ENCODE data around the gene NTM. TPM values are rescaled to one million over a fixed set of nuclear protein-coding genes. Genes with fewer than 3 reads are reported as not detected.

The NTM gene
- total and polyA plus RNA-seq, 10 donors = 0.13 to 1.6 (median 0.67) TPM

- Histone ChIP-seq H3K27ac (no peak overlapping the region), H3K9me3 (no peaks in the 10 kb centered on the region), H3K4me3 (no peak overlapping the region), H3K27me3 (replicated peaks in 1 of 7) (no peaks in the 10 kb centered on the region), H3K36me3 (no peaks in the 10 kb centered on the region), H3K4me1 (no peaks in the 10 kb centered on the region)
- intact Hi-C loops (cut with DNase I; ENCODE audit: low total_unique reads) = no loop called here
- TF ChIP-seq, protein P1, sequence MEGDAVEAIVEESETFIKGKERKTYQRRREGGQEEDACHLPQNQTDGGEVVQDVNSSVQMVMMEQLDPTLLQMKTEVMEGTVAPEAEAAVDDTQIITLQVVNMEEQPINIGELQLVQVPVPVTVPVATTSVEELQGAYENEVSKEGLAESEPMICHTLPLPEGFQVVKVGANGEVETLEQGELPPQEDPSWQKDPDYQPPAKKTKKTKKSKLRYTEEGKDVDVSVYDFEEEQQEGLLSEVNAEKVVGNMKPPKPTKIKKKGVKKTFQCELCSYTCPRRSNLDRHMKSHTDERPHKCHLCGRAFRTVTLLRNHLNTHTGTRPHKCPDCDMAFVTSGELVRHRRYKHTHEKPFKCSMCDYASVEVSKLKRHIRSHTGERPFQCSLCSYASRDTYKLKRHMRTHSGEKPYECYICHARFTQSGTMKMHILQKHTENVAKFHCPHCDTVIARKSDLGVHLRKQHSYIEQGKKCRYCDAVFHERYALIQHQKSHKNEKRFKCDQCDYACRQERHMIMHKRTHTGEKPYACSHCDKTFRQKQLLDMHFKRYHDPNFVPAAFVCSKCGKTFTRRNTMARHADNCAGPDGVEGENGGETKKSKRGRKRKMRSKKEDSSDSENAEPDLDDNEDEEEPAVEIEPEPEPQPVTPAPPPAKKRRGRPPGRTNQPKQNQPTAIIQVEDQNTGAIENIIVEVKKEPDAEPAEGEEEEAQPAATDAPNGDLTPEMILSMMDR (IDR thresholded peaks at IDR 0.05 in 8 of 11, conservative IDR thresholded peaks at IDR 0.05 in 3 of 11) = no peak
- no peak for TF ChIP-seq POLR2A (IDR thresholded peaks at IDR 0.05)
- no peak for TF ChIP-seq POLR2AphosphoS5 (IDR thresholded peaks at IDR 0.05)
- WGBS, 5 donors = 82 to 92% (median 87%) methylated on average over 3 of the region's 3 CpGs
- DNase-seq = no peak
These were observed 931.5 kb downstream of the NTM start for GRCh38 chr11:132301900-132302299.

DNA sequence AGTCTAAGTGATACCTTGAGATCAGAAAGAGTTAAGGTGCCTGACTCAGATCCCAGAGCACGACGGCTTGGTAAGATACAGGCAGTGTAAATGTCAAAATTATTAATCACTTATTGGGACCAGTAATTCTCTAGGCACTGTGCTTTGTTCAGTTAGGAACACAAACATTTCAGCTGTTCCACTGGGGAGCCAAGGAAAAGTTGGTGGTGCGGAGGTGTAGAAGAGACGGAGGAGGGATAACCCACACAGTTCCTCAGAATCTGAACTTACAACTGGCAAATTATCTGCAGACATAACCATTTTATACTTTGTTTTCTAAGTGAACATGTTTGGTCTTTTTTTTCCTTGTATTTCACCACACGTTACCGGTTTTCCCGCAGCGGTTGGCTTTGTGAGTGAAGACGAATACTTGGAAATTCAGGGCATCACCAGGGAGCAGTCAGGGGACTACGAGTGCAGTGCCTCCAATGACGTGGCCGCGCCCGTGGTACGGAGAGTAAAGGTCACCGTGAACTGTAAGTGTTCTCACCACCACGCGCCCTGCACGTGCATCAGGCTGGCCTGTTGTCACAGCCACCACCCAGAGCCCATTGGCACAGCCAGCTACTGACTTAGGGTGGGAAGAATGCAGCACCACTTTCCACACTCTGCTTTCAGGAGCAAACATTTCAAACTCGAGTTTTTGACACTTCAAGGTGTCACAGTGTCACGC, 937.0 kb downstream of the NTM start:
- TF ChIP-seq POLR2AphosphoS5 (IDR thresholded peaks at IDR 0.05) = no peak
- TF ChIP-seq, protein P1 (IDR thresholded peaks at IDR 0.05 in 8 of 11, conservative IDR thresholded peaks at IDR 0.05 in 3 of 11) = no peak
- TF ChIP-seq POLR2A (IDR thresholded peaks at IDR 0.05) = no peak
- H3K9me3 ChIP-seq = no peaks in the 10 kb centered on the region
- intact Hi-C loops (cut with DNase I; ENCODE audit: low total_unique reads) = no loop called here
- no peak for DNase-seq
- H3K4me3 ChIP-seq = no peak overlapping the region
- 86 to 92% (median 89%) methylated on average over 21 of the region's 21 CpGs for WGBS, 5 donors
- H3K4me1 ChIP-seq = no peaks in the 10 kb centered on the region
- no peaks in the 10 kb centered on the region for H3K36me3 ChIP-seq
- H3K27me3 ChIP-seq (replicated peaks in 1 of 7) = no peaks in the 10 kb centered on the region
- H3K27ac ChIP-seq = no peak overlapping the region

GRCh38 chr11:132310390-132311375, 940.3 kb downstream of the NTM start:
- intact Hi-C loops (cut with DNase I; ENCODE audit: low total_unique reads) = no loop called here
- no peak overlapping the region for H3K4me3 ChIP-seq
- H3K4me1 ChIP-seq = no peaks in the 10 kb centered on the region
- no peak for DNase-seq
- no peaks in the 10 kb centered on the region for H3K36me3 ChIP-seq
- H3K9me3 ChIP-seq = no peaks in the 10 kb centered on the region
- H3K27ac ChIP-seq = no peak overlapping the region
- no peaks in the 10 kb centered on the region for H3K27me3 ChIP-seq (replicated peaks in 1 of 7)
- TF ChIP-seq POLR2A (IDR thresholded peaks at IDR 0.05) (no peak), POLR2AphosphoS5 (IDR thresholded peaks at IDR 0.05) (no peak)
- TF ChIP-seq, protein P1 (IDR thresholded peaks at IDR 0.05 in 8 of 11, conservative IDR thresholded peaks at IDR 0.05 in 3 of 11) = no peak
- WGBS, 5 donors = 72 to 80% (median 80%) methylated on average over 10 of the region's 10 CpGs

GRCh38 chr11:132311703-132312102, 941.3 kb downstream of the NTM start:
- no peaks in the 10 kb centered on the region for H3K9me3 ChIP-seq
- no peaks in the 10 kb centered on the region for H3K4me1 ChIP-seq
- no peak overlapping the region for H3K4me3 ChIP-seq
- DNase-seq = no peak
- no peaks in the 10 kb centered on the region for H3K27me3 ChIP-seq (replicated peaks in 1 of 7)
- no peaks in the 10 kb centered on the region for H3K36me3 ChIP-seq
- intact Hi-C loops (cut with DNase I; ENCODE audit: low total_unique reads) = no loop called here
- TF ChIP-seq, protein P1 (IDR thresholded peaks at IDR 0.05 in 8 of 11, conservative IDR thresholded peaks at IDR 0.05 in 3 of 11) = no peak
- TF ChIP-seq POLR2AphosphoS5 (IDR thresholded peaks at IDR 0.05) (no peak), POLR2A (IDR thresholded peaks at IDR 0.05) (no peak)
- 77 to 95% (median 79%) methylated on average over 2 of the region's 2 CpGs for WGBS, 5 donors
- H3K27ac ChIP-seq = no peak overlapping the region

Data from spleen (tissue), 11 donors.